Sciatic nerve (tissue), 2 donors: ENCODE results near the gene BCAS1. TPM values are rescaled to one million over a fixed set of nuclear protein-coding genes. Genes with fewer than 3 reads are reported as not detected.
"Not testable (repeated sequence)": the region's sequence is repeated elsewhere in the genome, so short reads cannot be mapped to it uniquely, and the experiment has no call there.

Experiments used
- ATAC-seq: fragments of 200-7000 bp; cut with Tn5 transposase; one replicate; pipeline ENCODE4 v1.9.1; 2020; ENCODE audit warnings: mild to moderate bottlenecking, moderate library complexity
- DNase-seq: peaks from one replicate; pipeline ENCODE4 v3.0.0-alpha.2; 2020; ENCODE audit warnings: low spot score
- intact Hi-C: fragments of 100-400 bp; cut with DNase I; formaldehyde crosslinking; loops from one replicate; pipeline ENCODE4 v1.14.2; 2022
- total RNA-seq: library from RNA; stranded (reverse); fragmentation: NEBNext Ultra II Directional; extraction: Animal tissue kit (Norgen Biotek cat#: 25700); gene quantifications from one replicate; pipeline ENCODE4 v1.2.1, GENCODE V29; 2021
- donor health status: DM: no; HTN: no; CAD: no.
- donor health status: DM: no; HTN: no; CAD: no.

The BCAS1 gene
- total RNA-seq, 1 donor from 2014 or later: 117 TPM

DNA sequence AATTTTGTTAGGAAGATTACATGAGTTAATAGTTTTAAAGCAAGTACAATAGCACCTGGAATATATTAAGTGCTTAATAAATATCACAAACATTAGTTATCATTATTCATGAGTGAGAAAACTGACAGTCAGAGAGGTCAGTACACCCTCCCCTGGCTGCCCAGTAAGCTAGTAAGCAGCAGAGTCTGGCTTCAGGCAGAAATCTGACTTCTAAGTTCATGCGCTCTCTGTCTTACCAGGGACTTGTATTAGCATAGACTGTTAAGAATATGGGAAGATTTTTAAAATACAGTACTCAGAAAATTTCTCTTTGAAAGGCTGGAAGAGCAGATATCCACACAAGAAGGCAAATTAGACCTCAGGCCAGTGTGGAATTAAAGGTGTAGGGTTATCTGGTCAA, 40.8 kb downstream of the BCAS1 start:
- DNase-seq: no peak
- ATAC-seq: no peak
- intact Hi-C loops: no loop called here

DNA sequence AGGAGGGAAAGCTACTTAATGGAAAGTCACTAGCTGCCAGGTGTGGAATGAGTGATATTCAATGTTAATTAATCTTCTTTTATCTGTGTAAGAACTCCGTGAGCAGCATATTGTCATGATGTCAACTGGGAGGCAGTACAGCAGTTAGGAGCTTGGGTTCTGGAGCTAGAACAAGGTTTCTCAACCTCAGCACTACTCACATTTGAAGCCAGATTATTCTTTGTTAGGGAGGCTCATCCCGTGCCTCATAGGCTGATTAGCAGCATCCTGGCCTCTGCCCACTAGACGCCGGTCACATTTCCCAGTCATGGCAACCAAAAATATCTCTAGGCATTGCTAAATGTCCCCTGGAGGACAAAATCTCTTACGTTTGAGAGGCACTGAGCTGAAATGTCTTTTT, 41.2 kb downstream of the BCAS1 start:
- DNase-seq (no peak), ATAC-seq (no peak)
- intact Hi-C loops: no loop called here

DNA sequence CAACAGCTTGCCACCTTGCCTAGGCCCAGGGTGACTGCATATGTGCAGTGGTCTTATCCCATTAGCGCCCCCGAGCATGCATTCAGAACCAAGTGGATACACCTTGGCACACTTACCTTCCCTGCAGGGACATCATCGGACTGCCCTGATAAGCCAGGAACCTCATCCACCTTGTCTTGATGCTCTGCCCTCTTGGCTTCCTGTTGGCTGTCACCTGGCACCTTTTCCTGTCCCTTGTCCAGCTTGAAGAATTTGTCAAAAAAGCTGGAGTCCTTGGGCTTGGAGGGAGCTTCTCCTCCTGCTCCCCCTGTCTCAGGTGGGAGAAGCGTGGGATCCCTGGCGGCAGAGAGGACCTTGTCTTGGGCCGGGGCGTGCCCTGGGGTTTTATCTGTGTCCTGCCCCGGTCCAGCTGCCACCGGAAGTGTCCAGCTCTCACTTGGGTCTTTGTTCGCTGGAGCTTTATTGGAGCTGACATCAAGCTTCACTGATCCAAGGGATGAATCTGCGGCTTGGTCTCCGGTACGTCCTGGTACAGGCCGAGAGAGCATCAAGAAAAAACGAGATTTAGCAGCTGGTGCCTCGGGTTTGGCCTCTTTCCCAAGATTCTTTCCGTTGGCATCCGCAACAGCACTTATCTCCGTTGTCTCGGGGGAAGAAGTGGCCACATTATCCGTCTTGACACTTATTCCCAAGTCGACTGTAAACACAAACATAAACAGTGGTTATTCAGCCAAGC, 42.0 kb downstream of the BCAS1 start:
- intact Hi-C loops: no loop called here
- ATAC-seq (no peak), DNase-seq (no peak)

DNA sequence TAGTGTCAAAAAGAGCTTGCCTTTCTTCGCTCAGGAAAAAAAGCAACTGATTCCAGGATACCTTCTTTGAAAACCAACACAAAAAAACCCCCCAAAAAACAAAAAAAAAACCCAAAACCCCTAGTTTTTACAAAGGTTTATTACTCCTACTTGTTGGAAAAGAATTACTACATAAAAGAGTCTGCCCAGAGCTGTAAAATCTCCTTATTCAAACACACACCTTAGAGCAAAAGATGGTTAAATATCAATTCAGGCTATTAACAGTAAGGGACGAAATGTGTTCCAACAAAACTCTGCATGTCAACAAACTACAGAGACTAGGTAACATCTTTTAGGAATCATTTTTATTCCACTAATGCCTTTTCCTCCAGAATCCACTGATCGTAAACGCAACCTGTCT, 42.7 kb downstream of the BCAS1 start:
- intact Hi-C loops: no loop called here

DNA sequence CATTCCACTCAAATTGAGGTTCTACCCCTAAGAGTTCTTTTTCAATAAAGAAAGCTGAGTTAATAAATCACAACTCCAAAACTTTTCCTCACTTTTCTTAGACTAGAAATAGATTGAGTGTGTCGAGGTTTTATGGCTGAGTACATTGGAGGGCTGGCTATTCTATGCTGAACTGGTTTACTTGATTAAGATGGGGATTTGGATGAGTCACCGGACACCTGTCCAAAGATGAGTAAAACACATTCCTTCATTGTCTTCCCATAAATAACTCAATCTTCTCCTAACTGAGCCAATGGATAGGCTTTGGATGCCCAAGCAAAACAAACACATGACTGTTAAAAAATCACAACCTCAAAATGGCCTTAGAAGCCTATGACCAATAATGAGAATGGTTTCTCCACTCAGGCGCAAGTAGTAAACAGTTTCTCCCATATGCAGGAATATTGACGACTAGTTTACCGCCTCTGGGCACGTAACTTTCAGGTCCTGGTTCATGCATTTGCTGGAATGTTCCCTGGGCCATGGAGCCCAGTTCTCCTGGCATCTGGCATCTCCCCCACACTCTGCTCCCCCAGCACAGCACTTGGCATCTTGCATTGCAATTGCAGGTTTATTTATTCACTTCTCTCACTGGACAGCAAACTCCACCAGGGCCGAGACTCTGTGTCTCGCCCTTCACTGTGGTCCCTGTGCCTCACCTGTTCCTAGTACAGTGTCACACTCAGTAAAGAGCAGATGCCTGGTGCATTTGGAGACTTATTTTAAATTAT, 43.9 kb downstream of the BCAS1 start:
- intact Hi-C loops: no loop called here
- DNase-seq: no peak

More for the DNA sequence above, 42.7 kb downstream of the BCAS1 start:
- ATAC-seq (no peak), DNase-seq (no peak)

DNA sequence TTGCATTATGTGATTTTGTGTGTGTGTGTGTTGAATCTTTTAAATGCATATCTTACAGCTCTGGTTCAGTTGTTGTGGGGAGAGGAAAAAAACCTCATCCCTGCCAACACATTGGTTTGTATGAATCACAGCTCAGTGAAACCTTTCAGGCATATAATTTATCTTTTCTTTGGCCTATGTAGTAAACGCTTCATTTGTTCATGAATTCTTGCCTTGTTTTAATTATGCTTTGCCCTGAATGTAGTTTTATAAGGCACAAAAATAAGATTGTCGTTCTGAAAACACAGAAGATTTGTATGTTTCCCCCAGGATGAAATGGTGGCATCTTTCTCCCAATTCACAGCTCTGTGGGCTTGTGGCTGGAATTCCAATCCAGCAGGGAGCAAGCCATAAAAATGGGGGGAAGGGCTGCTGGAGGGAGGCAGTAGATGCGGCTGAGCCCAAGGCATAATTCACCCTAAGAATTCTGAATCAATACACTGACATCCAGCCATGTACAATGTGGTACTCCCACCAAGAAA, 45.1 kb downstream of the BCAS1 start:
- intact Hi-C loops: no loop called here
- DNase-seq (no peak), ATAC-seq (no peak)

More for the DNA sequence above, 43.9 kb downstream of the BCAS1 start:
- ATAC-seq: no peak

DNA sequence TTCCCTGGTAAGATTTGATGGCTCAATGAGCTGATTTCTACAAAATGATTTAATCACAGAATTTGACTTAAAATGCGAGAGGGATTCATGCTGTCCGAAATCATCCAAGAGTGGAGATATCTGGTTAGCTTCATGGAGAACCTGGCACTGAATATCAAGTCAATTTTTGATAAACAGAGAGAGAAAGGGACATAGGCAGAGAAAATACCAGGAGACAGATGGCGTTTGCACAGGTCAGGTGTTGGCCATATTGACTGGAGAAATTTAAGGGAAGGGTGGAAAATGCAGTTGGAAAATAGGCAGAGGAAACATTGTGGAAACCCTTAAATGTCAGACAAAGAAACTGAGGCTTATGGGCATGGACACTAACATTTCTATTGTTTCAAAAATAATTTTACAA, 47.0 kb downstream of the BCAS1 start:
- no peak for DNase-seq
- intact Hi-C loops: no loop called here
- no peak for ATAC-seq

DNA sequence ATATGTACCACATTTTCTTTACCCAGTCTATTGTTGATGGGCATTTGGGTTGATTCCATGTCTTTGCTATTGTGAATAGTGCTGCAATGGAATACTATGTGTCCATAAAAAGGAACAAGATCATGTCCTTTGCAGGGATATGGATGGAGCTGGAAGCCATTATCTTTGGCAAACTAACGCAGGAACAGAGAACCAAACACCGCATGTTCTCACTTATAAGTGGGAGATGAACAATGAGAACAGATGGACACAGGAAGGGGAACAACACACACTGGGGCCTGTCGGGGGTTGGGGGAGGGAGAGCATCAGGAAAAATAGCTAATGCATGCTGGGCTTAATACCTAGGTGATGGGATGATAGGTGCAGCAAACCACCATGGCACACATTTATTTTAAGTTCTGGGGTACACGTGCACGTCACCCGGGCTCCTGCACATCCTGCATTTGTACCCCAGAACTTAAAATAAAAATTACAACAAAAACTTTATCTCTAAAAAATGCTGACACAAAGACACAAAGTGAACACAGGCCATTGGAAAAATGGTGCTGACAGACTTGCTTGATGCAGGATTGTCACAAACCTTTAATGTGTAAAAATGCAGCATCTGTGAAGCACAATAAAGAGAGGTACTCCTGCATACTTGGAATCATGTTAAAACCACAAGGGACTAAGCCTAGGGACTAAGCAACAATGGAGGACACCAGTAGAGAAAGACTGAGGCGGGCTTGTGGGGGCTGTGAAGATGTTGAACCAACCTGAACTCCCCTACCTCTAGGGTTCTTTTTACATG, 48.8 kb downstream of the BCAS1 start:
- DNase-seq (no peak), ATAC-seq (no peak)
- intact Hi-C loops: no loop called here

DNA sequence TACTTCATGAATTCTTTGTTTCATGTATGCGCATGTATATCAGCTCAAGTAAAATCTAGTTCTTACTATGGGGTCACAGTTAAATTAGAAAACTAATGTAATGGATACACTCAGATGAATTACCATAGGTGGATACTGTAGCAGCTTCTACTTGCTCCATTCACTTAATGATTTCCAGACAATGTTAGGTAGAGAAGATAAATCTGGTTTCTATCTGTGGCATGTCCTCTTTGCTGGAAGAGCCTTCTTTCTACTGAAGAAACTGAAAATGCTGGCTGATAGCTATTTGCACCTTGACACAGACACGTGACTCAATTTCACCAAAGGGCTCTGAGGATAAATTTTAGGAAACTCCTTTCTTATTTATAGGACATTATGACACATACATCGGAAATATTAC, 49.5 kb downstream of the BCAS1 start:
- DNase-seq: no peak
- intact Hi-C loops: no loop called here
- no peak for ATAC-seq

DNA sequence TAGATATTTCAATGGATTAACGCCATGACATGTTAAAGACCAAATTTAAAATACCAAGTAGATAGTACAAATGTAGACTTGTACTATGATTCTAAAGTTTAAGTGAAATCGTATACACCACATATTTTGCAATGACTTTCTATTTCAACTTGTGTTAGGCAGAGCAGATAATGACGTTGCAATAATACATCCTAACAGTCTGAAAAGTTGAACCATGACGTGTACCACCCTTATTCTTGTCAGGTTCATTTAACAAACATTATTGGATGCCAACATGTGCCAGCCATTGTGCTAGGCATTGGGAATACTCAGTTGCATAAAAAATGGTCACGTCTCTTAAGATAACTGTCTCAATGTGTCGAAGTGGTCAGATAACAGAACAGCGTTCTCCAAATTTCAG, 50.0 kb downstream of the BCAS1 start:
- intact Hi-C loops: no loop called here
- ATAC-seq: no peak
- no peak for DNase-seq

DNA sequence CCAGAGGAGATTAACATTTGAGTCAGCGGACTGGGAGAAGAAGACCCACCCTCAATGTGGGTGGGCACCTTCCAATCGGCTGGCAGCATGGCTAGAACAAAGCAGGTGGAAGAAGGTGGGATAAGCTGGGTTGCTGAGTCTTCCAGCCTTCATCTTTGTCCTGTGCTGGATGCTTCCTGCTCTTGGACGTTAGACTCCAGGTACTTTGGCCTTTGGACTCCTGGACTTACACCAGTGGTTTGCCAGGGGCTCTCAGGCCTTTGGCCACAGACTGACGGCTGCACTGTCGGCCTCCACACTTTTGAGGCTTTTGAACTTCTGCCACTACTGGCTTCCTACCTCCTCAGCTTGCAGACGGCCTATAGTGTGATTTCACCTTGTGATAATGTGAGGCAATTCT, 50.8 kb downstream of the BCAS1 start:
- ATAC-seq (no peak), DNase-seq (no peak)
- intact Hi-C loops: no loop called here

DNA sequence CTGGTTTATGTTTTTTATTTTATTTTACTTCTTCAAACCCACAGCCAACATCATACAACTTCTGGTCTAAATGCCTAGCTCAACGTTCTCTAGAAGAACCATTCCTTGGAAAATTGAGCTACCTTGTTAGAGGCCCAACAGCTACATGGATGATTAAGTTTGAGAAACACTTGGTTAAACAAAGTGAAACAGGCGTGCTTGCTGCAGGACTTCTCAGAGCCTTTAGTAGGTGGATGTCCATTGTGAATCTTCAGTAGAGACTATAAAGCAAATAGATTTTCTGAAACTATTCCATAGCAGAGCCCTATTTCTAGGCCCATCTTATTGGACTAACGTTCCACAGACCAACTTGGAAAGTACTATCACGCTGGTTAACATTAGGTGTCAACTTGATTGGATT, 51.3 kb downstream of the BCAS1 start:
- no peak for DNase-seq
- intact Hi-C loops: no loop called here
- no peak for ATAC-seq

DNA sequence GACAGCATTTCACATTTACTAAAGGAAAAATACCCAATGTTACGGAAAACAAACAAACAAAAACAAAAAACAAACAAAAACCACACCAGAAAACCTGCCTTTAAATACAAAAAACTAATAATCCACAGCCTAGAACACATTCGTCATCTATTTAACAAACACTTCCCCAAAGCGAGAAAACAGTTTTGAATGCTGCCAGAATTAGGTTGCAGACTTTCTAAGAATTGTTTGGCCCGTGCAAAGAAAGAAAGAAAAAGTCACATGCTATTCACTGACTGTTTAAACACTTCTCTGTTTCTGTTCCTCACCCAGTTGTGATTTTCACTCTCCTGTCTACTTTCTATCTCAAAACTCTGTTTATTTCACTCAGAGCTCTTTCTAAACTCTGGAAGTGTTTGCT, 52.5 kb downstream of the BCAS1 start:
- ATAC-seq (peak; percentile 71), DNase-seq (no peak)
- intact Hi-C loops: no loop called here

DNA sequence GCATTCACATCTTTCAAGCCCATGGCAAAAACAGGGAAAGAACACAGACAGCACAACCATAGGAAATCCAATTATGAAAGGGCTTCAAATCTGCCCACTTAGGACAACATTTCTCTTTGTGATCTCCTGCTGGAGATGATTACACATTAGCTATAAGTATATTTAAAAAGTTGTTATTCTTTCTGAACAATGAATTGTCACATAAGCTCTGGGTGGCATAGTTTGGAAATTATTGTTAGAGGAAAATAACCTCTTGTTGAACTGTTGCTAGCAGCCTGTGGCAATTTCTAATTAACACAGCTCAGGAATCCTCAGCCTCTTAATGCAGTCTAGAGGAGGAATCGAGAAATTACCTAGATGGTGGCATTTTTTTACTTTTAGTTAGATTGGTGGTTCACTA, 54.9 kb downstream of the BCAS1 start:
- intact Hi-C loops: no loop called here
- ATAC-seq (no peak), DNase-seq (no peak)

DNA sequence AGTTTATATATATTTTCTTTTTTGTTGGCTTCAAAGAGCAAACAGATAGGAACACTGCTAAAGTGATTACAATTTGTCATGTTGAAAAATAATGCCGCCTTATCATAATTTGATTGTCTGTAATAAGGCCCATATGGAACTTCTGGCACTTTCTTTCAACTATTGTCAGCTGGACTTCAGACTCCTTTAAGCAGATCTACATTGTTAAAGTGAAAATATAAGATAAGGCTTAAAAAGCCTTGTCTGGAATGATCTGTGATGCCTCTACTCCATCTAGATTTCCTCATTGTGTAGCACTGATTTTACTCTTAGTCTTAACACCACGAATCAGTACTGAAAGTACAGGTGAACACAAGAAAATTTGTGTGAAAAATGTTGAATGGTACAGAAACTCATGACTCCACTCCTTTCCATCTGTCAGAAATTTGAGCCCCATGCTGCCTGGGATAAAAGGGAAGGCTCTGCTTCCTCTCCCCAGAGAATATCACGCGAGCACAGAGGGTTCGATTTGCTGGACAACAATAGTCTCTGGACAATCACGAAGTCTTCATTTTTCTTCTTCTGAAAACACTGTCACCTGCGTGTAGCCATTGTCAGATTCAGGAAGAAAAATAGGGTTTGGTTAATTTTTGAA, 56.0 kb downstream of the BCAS1 start:
- intact Hi-C loops: no loop called here
- ATAC-seq (no peak), DNase-seq (no peak)

DNA sequence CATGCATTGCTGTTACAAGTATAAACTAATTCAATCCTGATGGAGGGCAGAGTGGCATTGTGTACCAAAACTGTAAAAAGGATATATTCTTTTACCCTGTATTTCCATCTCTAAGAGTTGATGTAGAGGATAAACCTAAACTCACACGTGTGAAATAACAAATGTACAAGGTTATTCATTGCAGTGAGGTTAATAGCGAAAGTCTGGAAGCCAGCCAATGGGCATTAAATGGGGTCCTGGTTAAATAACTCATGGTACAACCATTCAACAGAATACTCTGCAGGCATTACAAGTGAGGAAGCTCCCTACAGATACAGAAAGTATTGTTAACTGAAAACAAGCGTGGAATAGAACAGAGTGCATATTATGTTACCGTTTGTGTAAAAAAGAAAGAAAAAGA, 56.9 kb downstream of the BCAS1 start:
- DNase-seq (no peak), ATAC-seq (no peak)
- intact Hi-C loops: no loop called here

DNA sequence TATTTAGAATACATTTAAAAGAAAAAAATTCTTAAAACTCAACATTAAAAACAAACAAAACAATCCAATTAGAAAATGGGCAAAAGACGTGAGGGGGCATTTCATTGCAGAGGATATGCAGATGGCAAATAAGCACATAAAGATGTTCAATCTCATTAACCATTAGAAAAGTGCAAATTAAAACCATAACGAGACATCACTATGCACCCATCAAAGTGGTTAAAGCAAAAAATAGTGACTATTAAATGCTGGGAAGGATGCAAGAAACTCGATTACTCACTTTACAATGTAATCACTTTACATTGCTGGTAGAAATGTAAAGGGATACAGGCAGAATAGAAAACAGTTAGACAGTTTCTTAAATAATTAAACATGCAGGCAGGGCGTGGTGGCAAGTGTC, 59.0 kb downstream of the BCAS1 start:
- ATAC-seq: no peak
- DNase-seq: no peak
- intact Hi-C loops: no loop called here

DNA sequence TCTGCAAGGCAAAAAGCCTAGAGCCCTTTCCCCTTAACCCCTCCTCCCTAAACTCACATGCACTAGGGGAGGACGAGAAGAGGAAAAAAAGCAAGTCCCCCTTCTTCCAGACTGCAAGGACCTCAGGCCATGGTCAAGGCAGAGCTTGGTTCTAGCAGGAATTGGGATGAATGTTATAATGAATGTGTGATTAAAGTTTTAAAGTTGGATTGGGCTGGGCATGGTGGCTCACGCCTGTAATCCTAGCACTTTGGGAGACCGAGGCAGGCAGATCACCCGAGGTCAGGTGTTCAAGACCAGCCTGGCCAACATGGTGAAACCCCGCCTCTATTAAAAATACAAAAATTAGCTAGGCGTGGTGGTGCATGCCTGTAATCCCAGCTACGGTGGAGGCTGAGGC, 64.2 kb downstream of the BCAS1 start:
- DNase-seq, ATAC-seq, intact Hi-C loops: not testable (repeated sequence)

DNA sequence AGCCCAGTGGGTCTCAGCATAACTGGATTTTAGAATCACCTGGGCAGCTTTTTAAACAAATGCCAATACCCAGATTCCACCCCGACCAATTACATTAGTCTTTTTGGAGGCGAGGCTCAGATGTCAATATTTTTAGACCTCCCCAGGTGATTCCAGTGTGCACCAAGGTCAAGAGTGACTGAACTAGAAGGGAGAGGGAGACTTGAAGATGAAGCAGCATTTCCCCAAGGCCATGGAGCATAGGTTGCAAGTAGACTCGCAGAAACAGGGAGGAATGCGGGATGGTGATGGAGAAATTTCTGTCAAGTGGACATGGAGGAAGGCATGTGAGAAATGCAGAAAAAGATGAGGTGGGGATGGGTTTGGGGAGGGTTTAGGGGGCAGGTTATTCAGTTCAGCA, 64.9 kb downstream of the BCAS1 start:
- no peak for DNase-seq
- ATAC-seq: no peak
- intact Hi-C loops: no loop called here
